ENCODE results near the gene TMEM161A.
A peak's percentile ranks its signal among the peaks of the same experiment; 100 is the strongest.
"Not testable (repeated sequence)": the region's sequence is repeated elsewhere in the genome, so short reads cannot be mapped to it uniquely, and the experiment has no call there.

The TMEM161A gene

DNA sequence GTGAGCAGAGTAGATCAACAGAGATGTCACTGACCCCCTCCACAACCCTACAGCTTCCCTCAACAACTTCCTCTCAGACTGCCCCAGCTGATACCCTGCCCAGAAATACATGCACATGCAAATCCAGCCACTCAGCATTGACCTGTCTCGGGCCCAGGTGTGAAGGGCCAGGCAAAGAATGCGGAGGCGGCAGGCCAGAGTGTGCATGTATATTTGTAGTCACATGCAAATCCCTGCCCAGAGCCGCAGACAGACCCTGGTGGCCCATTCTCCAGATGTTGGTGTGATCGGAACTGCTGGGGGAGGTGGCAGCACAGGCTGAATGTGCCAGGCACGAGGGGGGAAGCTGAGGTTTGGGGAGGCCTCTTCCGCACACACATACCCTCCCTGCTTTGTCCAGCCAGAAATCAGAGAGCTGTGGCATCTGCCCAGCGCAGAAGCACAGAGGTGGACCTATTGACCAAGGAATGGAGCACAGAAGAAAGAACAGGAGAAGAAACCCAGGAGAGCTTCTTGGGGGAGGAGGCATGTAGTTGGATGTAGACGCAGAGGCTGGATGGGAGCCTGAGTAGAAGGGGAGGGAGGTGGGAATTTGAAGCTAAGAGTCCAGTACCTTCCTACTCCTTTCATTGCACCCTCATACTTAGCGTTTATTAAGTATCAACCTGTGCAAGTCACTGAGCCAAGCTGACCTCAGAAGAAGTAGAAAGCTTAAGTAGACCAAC is 17.4 kb upstream of the TMEM161A start:
- no peak for DNase-seq (ENCODE audit: low read depth in 2 of 2)

DNA sequence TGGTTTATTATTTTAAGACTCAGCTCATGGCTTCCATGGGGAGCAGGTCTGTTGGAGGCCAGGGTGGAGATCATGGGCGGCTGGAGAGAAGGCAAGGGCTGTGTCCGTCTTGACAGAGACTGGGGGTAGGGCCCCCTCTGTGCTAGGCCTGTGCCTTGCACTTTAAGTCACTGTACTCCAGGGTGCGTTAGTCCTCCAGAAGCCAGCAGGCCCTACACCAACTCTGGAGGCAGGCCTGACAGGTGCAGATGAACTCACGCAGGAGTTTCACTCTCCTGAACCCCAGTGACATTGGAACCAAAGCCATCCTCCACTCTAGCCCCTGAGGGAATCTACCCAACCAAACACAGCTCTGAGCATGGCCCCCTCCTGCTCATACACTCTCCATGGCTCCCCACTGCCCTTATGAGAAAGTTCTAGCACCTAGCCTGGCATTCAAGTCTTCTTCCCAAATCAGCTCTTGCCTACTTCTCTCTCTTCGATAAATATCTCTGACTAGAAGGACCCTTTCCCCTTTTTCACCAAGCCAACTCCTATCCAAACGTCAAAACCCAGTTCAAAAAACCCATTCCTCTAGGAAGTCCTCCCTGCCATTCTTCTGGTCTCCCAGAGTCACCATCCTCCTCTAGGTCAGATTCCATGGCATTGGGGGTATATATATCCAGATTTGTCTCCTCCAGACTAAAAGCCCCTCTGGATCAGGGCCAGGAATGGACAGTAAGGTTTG is 16.7 kb upstream of the TMEM161A start:
- no peak for DNase-seq (ENCODE audit: low read depth in 2 of 2)

DNA sequence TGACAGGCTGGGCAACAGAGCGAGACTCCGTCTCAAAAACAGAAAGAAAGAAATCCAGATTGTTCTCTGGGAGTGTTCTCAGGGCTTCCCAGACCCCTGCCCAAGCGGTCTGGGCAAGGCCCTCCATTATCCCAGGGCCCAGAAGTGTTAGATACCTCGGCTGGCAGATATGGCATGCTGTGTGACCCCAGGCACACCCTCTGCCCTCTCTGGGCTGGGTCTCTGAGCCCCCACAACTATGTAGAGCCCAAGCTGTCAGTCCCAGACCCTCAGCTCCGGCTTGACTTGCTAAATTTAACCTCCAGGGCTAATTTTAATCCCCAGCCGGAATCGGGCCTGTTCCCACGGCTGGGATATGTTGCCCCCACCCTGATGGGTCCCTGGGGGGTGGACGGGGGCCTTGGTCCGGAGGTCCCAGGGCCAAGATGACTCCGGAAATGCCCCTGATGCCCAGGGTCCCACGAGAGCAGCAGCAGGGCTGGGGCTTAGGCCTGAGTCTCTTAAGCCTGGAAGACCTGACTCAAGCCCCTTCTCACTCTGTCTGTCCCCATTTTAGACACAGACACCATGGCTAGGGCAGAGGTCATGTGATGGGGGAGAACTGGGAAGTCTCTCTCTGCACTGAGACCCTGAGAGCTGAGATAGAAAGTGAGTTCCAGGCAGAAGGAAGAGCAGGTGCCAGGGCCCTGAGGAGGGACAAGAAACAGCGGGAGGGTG is 14.5 kb upstream of the TMEM161A start:
- DNase-seq (ENCODE audit: low read depth in 2 of 2), result no peak

DNA sequence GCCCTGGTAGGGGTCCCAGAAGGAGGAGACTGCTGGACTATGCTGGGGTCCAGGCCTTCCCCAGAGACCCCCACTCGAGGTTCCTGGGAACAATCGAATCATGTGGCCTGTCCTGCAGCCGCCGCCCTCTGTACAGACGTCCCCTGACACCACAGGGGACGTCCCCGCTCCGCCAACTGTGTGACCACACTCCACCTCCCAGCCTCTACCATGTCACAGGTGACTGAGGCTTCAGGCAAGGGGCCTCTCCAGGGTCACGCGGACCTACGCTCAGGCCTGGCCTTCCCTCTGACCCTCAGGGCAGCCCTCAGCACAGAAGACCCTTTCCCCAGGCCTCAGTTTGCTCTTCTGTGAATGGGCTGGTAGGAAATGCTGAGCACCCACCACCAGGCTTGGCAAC is 13.1 kb upstream of the TMEM161A start:
- no peak for DNase-seq (ENCODE audit: low read depth in 2 of 2)

DNA sequence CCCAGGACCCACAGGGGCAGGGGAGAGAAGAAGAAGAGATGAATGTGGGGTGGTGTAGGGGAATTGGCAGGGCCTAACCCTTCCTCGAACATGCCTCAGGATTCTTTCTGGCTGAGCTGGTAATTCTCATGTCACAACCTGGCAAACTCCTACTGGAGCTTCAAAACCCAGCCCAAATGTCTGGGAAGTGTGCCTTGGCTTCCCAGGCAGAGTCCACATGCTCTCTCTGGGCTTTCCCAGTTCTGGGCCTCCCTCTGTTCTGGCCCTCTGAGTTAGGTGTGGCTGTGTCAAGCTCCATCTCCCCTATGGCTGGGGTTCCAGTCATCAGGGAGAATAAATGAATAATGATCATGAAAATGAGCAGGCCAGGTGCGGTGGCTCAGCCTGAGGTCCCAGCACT is 11.2 kb upstream of the TMEM161A start:
- DNase-seq (ENCODE audit: low read depth in 2 of 2), result no peak

DNA sequence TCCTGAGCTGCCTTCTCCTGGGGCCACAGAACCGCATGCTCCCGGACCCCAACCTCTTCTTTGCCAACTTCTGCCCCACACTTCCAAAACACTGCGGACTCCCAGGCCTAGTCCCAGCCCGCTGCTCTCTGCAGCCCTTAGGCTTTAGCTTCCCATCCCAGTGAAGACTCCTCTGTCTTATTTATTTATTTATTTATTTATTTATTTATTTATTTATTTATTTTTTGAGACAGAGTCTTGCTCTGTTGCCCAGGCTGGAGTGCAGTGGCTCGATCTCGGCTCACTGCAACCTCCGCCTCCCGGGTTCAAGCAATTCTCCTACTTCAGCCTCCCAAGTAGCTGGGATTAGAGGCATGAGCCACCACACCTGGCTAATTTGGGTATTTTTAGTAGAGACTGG is 10.2 kb upstream of the TMEM161A start:
- DNase-seq (ENCODE audit: low read depth in 2 of 2), result not testable (repeated sequence)

DNA sequence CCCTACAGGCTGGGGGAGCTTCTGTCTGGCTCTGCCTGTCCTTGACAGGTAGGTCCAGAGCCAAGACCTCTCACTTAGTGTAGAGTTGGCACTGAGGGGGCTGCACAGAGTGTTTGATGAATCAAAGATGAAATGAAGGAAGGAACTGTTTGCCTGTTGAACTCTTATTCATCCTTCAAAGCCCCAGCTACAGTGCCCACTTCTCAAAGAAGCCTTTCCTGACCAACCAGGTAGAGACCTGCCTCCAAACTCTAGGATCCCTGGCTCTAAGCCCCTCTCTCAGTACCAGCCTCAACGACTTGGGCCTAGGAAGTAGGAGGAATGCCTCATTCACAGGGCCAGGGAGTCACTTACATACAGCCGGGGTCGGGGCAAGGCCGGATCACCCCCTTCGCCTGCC is 9.1 kb upstream of the TMEM161A start:
- no peak for DNase-seq (ENCODE audit: low read depth in 2 of 2)

DNA sequence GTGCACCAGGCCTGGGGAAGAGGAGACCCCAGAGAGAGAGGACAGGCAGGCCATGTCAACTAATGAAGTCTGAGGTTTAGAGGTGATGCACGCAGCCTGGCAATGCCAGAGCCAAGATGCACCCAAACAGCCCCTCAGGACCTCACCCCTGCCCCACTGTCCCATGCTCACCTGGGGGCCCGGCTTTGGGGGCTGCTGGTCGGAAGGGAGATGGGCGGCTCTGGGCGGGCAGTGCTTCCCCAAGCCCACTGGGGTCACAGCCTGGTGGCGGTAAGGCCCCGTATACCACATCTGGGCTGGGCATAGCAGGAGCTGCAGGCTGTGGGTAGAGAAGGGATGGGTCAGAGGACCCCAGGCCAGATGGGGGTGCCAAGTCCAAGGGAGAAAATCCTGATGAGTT is 8.6 kb upstream of the TMEM161A start:
- DNase-seq (ENCODE audit: low read depth in 2 of 2), result no peak

DNA sequence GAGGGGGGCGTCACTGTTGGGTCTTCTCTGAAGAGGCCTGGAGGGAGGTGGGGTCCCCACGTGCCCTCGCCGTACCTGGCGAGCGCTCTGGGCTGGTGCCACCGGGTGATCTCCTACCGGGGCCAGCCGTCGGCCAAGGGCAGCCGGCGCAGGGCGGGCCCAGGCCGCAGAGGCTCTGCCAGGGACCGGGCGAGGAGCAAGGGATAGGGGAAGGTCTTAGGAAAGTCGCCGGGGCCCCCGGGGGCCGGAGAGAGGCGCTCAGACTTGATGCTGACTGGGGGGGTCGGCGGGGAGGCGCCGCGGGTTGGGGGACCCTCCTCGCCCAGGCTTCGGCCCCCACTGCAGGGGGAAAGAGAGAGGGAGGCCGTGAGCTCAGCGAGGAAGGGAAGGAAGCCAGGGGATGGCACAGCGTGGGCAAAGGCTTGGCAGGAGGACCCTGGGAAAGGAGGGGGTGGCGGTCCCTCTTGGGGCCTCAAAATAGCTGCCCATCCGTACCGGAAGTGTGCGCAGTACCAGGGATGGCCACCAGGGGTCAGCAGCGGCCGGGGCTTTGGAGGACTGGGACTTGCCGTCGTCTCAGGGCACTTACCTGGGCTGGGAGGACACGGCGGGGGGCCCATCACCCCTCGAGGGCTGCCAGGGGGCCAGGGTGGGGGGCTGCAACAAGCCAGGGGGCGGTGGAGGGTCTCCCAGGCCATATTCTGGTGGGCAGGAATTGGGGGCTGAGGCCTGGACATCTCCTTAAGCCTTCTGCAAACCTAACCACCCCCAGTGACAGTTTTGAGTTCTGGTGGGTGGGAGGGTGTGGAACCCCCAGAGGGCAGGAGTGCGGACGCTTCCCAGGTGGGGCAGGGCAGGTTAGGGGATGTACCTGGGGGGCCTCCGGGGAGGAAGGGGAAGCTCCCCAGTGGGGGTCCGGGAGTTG is 7.7 kb upstream of the TMEM161A start:
- DNase-seq (ENCODE audit: low read depth in 2 of 2), result peak; percentile 45 to 55

DNA sequence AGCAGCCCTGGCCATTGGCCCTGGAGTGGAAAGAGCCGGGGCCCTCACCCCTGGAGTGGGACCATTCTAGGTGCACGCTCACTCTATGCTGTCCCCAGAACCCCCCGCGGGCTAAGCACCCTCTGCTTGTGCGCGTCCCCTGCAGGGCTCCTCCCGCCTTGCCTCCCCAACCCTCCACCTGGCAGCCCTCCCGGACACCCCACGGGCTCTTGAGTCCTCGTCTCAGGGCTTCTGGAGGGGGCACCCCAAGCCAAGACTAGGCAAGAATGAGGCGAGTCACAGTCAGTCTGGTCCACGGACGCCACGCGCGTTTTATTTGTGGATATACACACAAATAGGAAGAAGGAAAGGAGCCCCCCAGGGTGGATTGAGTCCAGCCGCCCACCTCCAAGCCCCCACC is 7.0 kb upstream of the TMEM161A start:
- DNase-seq (ENCODE audit: low read depth in 2 of 2), result no peak

DNA sequence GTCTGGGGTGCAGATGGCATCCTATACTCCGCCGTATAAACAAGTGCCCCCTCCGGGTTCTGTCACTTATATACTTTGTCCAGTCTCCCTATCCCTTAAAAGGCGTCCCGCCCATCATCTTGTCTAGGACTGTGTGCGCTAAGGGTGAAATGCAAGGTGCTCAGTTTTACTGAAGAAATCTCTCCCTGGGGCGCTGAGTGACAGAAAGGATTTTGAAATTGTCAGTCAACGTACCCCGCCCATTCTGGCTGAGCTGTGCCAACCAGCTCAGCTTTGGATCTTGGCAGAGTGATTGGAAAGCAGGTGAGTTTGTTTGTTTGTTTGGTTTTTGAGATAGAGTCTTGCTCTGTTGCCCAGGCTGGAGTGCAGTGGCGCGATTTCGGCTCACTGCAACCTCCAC is 4.1 kb upstream of the TMEM161A start:
- DNase-seq (ENCODE audit: low read depth in 2 of 2), result no peak

DNA sequence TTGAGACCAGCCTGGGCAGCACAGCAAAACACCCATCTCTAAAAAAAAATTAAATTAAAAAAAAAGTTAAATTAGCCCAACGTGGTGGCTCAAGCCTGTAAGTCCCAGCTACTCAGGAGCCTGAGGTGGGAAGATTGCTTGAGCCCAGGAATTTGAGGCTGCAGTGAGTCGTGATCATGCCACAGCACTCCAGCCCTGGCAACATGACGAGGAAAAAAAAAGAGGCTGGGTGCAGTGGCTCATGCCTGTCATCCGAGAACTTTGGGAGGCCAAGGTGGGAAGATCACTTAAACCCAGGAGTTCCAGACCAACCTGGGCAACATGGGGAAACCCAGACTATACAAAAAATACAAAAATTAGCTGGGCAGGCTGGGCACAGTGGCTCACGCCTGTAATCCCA is 2.2 kb upstream of the TMEM161A start:
- no peak for DNase-seq (ENCODE audit: low read depth in 2 of 2)

DNA sequence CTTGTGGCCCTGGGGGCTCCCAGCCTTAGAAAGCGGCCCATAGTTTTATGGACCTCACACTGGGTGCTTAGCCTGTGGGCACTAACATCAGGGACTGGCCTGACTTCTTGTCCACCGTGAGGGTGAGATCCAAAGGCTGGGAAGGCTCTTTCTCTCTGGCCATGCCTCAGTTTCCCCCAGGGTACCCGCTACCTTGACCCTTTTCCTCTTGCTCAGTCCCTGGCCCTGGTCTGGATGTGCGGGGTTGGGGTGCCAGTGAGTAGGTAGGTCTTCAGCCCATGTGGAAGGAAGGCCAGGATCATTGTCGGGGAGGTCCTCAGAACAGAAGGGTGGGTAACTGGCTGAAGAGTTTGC is 1.6 kb upstream of the TMEM161A start:
- DNase-seq (ENCODE audit: low read depth in 2 of 2), result no peak

DNA sequence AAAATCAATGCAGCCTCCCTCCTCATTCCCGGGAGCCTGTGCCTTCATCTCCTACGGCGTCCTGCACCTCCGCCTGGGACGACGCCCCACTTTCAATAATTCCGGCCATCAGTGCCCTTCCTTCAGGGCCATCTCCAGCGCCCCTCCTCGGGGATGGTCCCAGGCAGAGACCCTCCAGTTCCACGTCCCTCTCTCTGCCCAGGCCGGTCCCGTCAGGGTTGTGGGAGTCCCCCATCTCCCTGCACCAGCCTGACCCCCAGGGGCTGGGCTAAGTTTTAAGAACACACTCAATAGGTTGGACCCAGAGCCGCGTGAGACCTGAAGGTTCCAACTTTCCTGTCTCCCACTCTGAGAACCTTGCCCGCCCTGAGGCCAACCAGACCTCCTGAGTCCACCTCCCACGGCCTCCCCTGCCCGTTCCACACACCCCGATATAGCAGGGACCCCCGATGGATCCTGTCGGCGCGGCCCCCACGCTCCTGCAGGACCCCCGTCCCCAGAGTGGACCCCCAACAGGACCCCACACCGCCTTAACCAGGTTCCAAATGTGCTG is 646 bp downstream of the TMEM161A start:
- no peak for DNase-seq (ENCODE audit: low read depth in 2 of 2)

DNA sequence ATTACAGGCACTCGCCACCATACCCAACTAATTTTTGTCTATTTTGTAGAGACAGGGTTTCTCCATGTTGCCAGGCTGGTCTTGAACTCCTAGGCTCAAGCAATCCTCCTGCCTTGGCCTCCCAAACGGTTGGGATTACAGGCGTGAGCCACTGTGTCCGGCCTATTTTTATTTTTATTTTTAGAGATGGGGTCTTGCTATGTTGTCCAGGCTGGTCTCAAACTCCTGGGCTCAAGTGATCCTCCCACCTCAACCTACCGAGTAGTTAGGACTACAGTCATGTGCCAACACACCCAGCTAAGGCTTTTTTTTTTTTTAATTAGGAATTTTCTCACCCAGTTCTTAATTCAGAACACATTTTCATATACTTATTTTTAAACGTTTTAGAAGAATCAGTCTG is 2.6 kb downstream of the TMEM161A start:
- not testable (repeated sequence) for DNase-seq (ENCODE audit: low read depth in 2 of 2)

DNA sequence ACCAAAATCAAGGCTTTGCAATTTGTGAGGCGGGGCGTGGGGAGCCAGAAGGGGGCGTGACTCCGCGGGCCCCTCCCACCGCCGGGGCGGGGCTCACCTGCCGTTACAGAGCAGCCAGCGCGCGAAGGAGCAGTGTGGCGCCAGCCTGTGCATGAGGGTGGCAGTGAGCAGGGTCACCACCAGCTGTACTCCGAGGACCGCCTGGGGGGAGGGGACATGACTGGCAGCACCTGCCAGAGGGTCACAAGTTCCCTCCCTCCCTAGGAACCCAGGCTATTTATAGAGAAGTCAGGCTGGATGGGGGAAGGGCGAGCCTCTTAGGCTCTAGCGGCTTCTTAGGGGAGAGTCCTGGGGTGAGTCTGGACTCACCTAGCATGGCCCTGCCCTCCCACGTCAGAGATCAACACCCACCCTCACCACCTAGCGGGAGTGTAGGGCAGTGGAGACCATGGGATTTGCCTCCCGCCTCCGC is 3.6 kb downstream of the TMEM161A start:
- DNase-seq (ENCODE audit: low read depth in 2 of 2), result no peak

DNA sequence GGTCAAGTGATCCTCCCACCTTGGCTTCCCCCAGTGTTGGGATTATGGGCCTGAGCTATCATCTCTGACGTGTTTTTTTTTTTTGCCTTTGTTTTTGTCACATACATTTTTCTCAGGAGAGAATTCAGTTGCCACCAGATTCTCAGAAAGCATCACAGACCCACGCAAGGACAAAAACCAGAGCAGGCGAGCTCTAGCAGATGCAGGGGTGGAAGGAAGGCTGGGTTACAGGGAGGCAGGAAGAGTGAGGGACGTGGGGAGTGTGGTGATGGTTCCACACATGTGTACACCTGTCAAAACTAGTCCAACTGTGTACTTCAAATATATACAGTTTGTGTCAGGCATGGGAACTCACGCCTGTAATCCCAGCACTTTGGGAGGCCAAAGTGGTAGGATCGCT is 4.3 kb downstream of the TMEM161A start:
- DNase-seq (ENCODE audit: low read depth in 2 of 2), result no peak

DNA sequence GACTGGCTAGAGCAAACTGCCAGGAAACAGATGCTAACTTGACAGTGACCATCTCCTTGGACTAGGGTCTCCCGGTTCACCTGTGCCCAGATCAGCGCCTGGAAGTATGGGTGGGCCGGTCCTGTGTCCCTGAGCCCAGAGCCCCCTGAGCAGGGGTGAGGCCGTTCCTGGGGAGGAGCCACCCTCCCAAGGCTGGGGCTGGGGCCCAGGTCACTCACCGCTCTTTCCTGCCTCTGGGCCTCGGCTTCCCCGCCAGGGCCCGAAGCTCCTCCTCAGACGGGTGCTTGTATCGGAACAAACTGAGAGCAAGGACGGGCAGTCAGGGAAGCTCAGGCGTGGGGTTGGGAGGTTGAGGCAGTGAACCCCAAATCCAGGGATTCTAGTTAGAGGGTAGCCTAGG is 5.4 kb downstream of the TMEM161A start:
- no peak for DNase-seq (ENCODE audit: low read depth in 2 of 2)

DNA sequence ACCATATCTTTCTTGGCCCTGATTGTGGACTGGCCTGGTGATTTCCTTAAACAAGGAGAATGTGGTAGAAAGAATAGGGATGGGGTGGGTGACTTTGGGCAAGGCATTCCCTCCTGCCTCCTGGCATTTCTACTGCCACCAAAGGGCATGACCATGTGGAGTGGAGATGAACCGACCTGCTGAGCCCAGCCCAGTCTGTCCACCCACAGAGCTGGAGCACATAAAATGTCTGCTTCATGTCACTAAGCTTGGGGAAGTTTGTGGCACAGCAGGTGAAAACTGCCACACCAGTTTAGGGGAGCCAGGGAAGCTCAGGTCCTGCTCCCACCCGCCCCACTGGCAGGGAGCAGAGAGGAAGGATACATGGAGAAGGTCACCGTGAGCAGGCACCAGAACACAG is 6.3 kb downstream of the TMEM161A start:
- no peak for DNase-seq (ENCODE audit: low read depth in 2 of 2)

DNA sequence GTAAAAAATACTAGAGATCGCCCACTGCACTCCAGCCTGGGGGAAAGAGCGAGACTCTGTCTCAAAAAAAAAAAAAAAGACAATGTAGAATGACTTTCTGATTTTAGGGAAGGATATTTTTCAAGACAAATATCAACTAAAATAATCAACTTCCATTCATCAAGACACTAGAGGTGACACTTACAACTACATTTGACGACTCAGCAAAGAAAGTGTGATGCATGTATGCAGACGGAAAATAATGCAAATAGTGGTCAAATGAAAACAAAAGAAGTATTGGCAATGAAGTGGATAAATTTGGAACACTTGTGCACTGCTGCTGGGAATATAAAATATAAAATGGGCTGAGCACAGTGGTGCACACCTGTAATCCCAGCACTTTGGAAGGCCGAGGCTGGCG is 12.2 kb downstream of the TMEM161A start:
- DNase-seq (ENCODE audit: low read depth in 2 of 2), result no peak

DNA sequence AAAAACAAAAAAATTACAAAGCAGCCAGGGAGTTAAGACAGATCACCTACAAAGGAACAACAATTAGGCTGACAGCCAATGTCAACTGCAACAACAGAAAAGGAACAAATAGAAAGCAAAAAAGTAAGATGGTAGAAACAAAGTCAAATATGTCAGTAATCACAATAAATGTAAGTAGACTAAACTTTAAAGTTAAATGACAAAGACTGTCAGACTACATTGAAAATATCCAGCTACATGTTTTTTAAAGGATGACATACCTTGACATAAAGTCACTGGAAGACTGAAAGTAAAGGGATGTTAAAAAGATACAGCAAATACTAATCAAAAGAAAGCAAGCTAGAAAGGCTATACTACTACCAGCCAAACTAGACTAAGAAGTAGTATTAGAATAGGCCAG is 14.9 kb downstream of the TMEM161A start:
- DNase-seq (ENCODE audit: low read depth in 2 of 2), result no peak

DNA sequence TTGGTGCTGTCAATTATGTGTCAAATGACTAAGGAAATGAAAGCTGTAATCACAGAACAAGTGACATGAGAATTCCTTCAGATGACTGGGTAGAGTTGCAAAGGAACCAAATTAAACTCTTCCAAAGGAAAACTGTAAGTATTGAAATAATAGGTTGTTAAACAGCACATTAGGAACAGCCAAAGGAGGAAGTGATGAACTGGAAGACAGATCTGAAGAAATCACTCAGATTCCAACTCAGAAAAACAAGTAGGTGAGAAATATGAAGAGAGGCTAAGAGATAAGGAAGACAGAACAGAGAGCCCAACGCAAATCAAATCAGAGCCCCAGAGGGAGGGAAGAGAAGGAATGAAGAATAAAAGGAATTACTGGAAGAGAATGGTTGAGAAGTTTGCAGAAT is 15.4 kb downstream of the TMEM161A start:
- no peak for DNase-seq (ENCODE audit: low read depth in 2 of 2)

Data from stimulated activated CD8-positive, alpha-beta memory T cell treated with anti-CD3 and anti-CD28 coated beads, Interleukin-15, amount 100 ng/mL, for 4 hours (primary cell).